Activated B cell treated with CpG ODN at 0.5 μM for 24 hours (primary cell): Measurements from ENCODE around the gene LMO2. TPM values are rescaled to one million over a fixed set of nuclear protein-coding genes. Genes with fewer than 3 reads are reported as not detected.

Source experiments
- ATAC-seq: fragments of 200-7000 bp; cut with Tn5 transposase; one replicate; pipeline ENCODE4 v1.10.0; 2021; ENCODE audit warnings: low read depth, mild to moderate bottlenecking, moderate library complexity
- CTCF ChIA-PET: fragments of 350-600 bp; sonication (Branson Sonifier 250); formaldehyde crosslinking; loops from one replicate; lab custom pipeline; 2021; ENCODE audit warnings: antibody characterized with exemption; lab: Charles Lee
- POLR2A ChIA-PET: fragments of 350-600 bp; sonication (Branson Sonifier 250); formaldehyde crosslinking; loops from one replicate; lab custom pipeline; 2021; ENCODE audit warnings: antibody characterized with exemption; lab: Charles Lee
- DNase-seq: peaks from one replicate; pipeline ENCODE4 v3.0.0; 2022
- H3K27ac Mint-ChIP-seq: one replicate; pipeline ENCODE4 v1.8.0; 2020; ENCODE audit warnings: mixed read lengths
- H3K27me3 Mint-ChIP-seq: one replicate; pipeline ENCODE4 v1.8.0; 2021; ENCODE audit warnings: mixed read lengths
- H3K36me3 Mint-ChIP-seq: one replicate; pipeline ENCODE4 v1.8.0; 2021; ENCODE audit warnings: low read depth, mixed read lengths
- H3K4me1 Mint-ChIP-seq: one replicate; pipeline ENCODE4 v1.8.0; 2021; ENCODE audit warnings: mixed read lengths
- H3K4me3 Mint-ChIP-seq: one replicate; pipeline ENCODE4 v1.8.0; 2020; ENCODE audit warnings: mild to moderate bottlenecking, mixed read lengths
- H3K9me3 Mint-ChIP-seq: one replicate; pipeline ENCODE4 v1.8.0; 2020; ENCODE audit warnings: mixed read lengths
- CTCF ChIP-seq: fragments of 200-600 bp; IDR thresholded peaks from one replicate; pipeline ENCODE4 v1.8.0; 2022; ENCODE audit warnings: antibody characterized with exemption, mild to moderate bottlenecking
- intact Hi-C: fragments of 100-400 bp; cut with micrococcal nuclease; formaldehyde crosslinking; loops from one replicate; pipeline ENCODE4 v1.15.1; 2024
- total RNA-seq: library from RNA; stranded (reverse); gene quantifications from 2 replicates; pipeline ENCODE4 v1.2.3, GENCODE V29; 2022

The LMO2 gene
- total RNA-seq, 1 donor from 2014 or later = 29.1 TPM

- no peak for ATAC-seq
- no peak for TF ChIP-seq CTCF
- ChIA-PET POLR2A (no interaction called here), CTCF (no interaction called here)
- Mint-ChIP-seq H3K27ac (no peak overlapping the region), H3K36me3 (no peaks in the 10 kb centered on the region), H3K9me3 (peaks cover 2% of the 10 kb centered on the region), H3K27me3 (peaks cover 4% of the 10 kb centered on the region), H3K4me1 (peaks cover 26% of the 10 kb centered on the region), H3K4me3 (no peak overlapping the region)
- no peak for DNase-seq
- intact Hi-C loops = no loop called here
Measured at GRCh38 chr11:33887886-33888285, 4.0 kb downstream of the LMO2 start.

GRCh38 chr11:33885338-33886005 is 6.4 kb downstream of the LMO2 start:
- ChIA-PET POLR2A (no interaction called here), CTCF (no interaction called here)
- no peaks in the 10 kb centered on the region for H3K36me3 Mint-ChIP-seq
- no peak overlapping the region for H3K27ac Mint-ChIP-seq
- peaks cover 9% of the 10 kb centered on the region for H3K4me1 Mint-ChIP-seq
- peaks cover 6% of the 10 kb centered on the region for H3K27me3 Mint-ChIP-seq
- peaks cover 2% of the 10 kb centered on the region for H3K9me3 Mint-ChIP-seq
- ATAC-seq (no peak), DNase-seq (no peak)
- intact Hi-C loops = no loop called here
- TF ChIP-seq CTCF = no peak
- H3K4me3 Mint-ChIP-seq = no peak overlapping the region

GRCh38 chr11:33884601-33885000 is 7.3 kb downstream of the LMO2 start:
- peaks cover 6% of the 10 kb centered on the region for H3K27me3 Mint-ChIP-seq
- ChIA-PET POLR2A (no interaction called here), CTCF (no interaction called here)
- ATAC-seq (no peak), DNase-seq (no peak)
- peaks cover 9% of the 10 kb centered on the region for H3K4me1 Mint-ChIP-seq
- H3K36me3 Mint-ChIP-seq = no peaks in the 10 kb centered on the region
- H3K27ac Mint-ChIP-seq = no peak overlapping the region
- H3K4me3 Mint-ChIP-seq = no peak overlapping the region
- intact Hi-C loops = no loop called here
- TF ChIP-seq CTCF = no peak
- H3K9me3 Mint-ChIP-seq = no peaks in the 10 kb centered on the region

GRCh38 chr11:33884035-33884434 is 7.8 kb downstream of the LMO2 start:
- DNase-seq = no peak
- Mint-ChIP-seq H3K4me3 (no peak overlapping the region), H3K27ac (no peak overlapping the region), H3K9me3 (no peaks in the 10 kb centered on the region), H3K36me3 (no peaks in the 10 kb centered on the region), H3K27me3 (peaks cover 6% of the 10 kb centered on the region), H3K4me1 (peaks cover 9% of the 10 kb centered on the region)
- POLR2A ChIA-PET = interaction anchor here (1.1 kb wide), 1 partner anchor 9 kb away, joined by 4 read pairs; no protein-coding TSS in a partner anchor
- no peak for TF ChIP-seq CTCF
- intact Hi-C loops = no loop called here
- no peak for ATAC-seq
- CTCF ChIA-PET = no interaction called here

- intact Hi-C loops = no loop called here
- Mint-ChIP-seq H3K27ac (no peak overlapping the region), H3K4me1 (peaks cover 9% of the 10 kb centered on the region), H3K36me3 (no peaks in the 10 kb centered on the region), H3K9me3 (no peaks in the 10 kb centered on the region), H3K27me3 (peaks cover 7% of the 10 kb centered on the region), H3K4me3 (no peak overlapping the region)
- ChIA-PET CTCF (interaction anchor here (0.6 to 0.9 kb wide), 2 partner anchors 25 to 89 kb away, joined by 3 to 4 read pairs; no protein-coding TSS in a partner anchor), POLR2A (interaction anchor here (1.5 kb wide), 1 partner anchor 13 kb away, joined by 5 read pairs; no protein-coding TSS in a partner anchor)
- TF ChIP-seq CTCF = no peak
- DNase-seq (no peak), ATAC-seq (no peak)
Measured at GRCh38 chr11:33881651-33882503, 10.0 kb downstream of the LMO2 start.
